Bronchial epithelial cell (primary cell): ENCODE measurements around the gene LRTM2. TPM values are rescaled to one million over a fixed set of nuclear protein-coding genes. Genes with fewer than 3 reads are reported as not detected.

Source experiments
- DNase-seq: peaks from one replicate; pipeline ENCODE4 v3.0.0-alpha.2; 2010; ENCODE audit warnings: low read depth
- FAIRE-seq: peaks from 2 replicates; lab custom pipeline; 2011; peaks lifted over from hg19 to GRCh38; lab: Jason Lieb, UNC
- H3K27me3 ChIP-seq: 2 replicates; pipeline ENCODE4 v1.5.1; 2011; ENCODE audit warnings: low read length; ENCODE audit not compliant: control insufficient read depth, insufficient read depth
- H3K36me3 ChIP-seq: 2 replicates; pipeline ENCODE4 v1.5.1; 2011; ENCODE audit warnings: low read length; ENCODE audit not compliant: control insufficient read depth, insufficient read depth
- H3K4me3 ChIP-seq: 2 replicates; pipeline ENCODE4 v1.5.1; 2011; ENCODE audit warnings: mild to moderate bottlenecking, low read depth, low read length, control low read depth
- total RNA-seq: library from RNA; depleted of rRNA; stranded (reverse); fragments of >200 nt; gene quantifications from 2 replicates; pipeline ENCODE4 v1.2.1, GENCODE V29; 2014
- TF ChIP-seq, protein P1 (sequence below): IDR thresholded peaks from 2 replicates; pipeline ENCODE4 v1.5.1; 2011; ENCODE audit warnings: mild to moderate bottlenecking, moderate library complexity, low read length, control low read depth, inconsistent platforms; ENCODE audit not compliant: insufficient read depth, severe bottlenecking

LRTM2 gene
- total RNA-seq, 1 donor from 2014 or later, result not detected

DNA sequence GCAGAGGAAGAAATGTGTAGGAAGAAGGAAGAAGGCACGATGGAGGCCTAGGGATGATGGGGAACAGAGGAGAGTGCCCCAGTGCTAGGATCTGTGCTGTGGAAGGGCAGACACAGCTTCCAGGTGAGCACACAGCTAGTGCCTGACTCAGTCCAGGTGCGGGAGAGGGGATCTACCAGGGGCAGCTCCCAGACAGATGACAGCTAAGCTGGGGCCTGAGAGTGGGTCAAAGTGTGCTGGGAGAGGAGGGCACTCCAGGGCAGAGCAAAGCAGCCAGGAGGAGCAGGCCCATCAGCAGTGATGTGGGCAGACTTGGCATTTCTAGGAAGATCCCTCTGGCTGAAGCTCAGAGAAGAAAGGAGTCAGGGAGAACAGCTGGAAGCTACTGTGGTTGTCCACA is 36.7 kb downstream of the LRTM2 start:
- TF ChIP-seq, protein P1, sequence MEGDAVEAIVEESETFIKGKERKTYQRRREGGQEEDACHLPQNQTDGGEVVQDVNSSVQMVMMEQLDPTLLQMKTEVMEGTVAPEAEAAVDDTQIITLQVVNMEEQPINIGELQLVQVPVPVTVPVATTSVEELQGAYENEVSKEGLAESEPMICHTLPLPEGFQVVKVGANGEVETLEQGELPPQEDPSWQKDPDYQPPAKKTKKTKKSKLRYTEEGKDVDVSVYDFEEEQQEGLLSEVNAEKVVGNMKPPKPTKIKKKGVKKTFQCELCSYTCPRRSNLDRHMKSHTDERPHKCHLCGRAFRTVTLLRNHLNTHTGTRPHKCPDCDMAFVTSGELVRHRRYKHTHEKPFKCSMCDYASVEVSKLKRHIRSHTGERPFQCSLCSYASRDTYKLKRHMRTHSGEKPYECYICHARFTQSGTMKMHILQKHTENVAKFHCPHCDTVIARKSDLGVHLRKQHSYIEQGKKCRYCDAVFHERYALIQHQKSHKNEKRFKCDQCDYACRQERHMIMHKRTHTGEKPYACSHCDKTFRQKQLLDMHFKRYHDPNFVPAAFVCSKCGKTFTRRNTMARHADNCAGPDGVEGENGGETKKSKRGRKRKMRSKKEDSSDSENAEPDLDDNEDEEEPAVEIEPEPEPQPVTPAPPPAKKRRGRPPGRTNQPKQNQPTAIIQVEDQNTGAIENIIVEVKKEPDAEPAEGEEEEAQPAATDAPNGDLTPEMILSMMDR, result no peak
- DNase-seq, result no peak
- H3K4me3 ChIP-seq, result no peak overlapping the region
- no peak for FAIRE-seq
- H3K36me3 ChIP-seq, result no peaks in the 10 kb centered on the region
- no peaks in the 10 kb centered on the region for H3K27me3 ChIP-seq

DNA sequence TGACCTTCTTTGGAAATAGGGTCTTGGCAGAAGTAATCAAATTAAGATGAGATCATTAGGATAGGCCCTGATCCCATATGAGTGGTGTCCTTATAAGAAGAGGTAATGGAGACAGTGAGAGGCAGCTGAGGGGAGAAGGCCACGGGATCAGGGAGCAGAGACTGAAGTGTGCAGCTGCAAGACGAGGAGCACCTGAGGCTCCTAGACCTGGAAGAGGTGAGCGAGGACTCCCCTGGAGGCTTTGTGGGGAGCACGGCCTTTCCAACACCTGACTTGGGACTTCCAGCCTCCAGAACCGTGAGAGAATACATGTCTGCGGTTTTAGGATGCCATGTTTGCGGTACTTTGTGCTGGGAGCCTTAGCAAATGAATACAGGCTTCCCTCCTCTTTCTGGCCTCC is 37.5 kb downstream of the LRTM2 start:
- DNase-seq, result no peak
- H3K27me3 ChIP-seq, result no peaks in the 10 kb centered on the region
- no peak for FAIRE-seq
- H3K4me3 ChIP-seq, result no peak overlapping the region
- H3K36me3 ChIP-seq, result no peaks in the 10 kb centered on the region
- TF ChIP-seq, protein P1, result no peak

- no peak for DNase-seq
- no peak for FAIRE-seq
- no peak overlapping the region for H3K4me3 ChIP-seq
These were observed 38.1 kb downstream of the LRTM2 start for GRCh38 chr12:1858456-1858855.

DNA sequence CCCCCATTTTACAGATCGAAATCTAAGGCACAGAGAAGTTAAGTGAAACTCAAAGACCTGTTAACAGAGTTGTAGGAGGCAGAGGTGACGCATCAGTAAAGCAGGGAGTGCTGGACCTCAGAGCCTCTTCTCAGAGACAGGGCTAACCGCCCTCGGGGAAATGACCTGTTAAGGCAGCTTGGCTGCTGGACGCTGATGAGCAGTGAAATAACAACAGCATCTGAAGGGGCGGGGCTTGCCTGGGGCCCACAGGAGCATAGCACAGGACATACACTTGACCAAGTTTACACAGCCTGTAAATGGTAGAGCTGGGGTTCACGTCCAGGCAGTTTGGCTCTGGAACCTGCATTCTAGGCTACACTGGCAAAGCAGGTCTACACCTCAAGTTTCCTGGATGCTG is 39.3 kb downstream of the LRTM2 start:
- TF ChIP-seq, protein P1, result no peak
- Histone ChIP-seq H3K36me3 (no peaks in the 10 kb centered on the region), H3K4me3 (no peak overlapping the region), H3K27me3 (no peaks in the 10 kb centered on the region)
- FAIRE-seq (no peak), DNase-seq (no peak)

More at GRCh38 chr12:1858456-1858855, 38.1 kb downstream of the LRTM2 start:
- TF ChIP-seq, protein P1, result no peak
- Histone ChIP-seq H3K36me3 (no peaks in the 10 kb centered on the region), H3K27me3 (no peaks in the 10 kb centered on the region)

GRCh38 chr12:1862973-1863372 is 42.6 kb downstream of the LRTM2 start:
- no peak for DNase-seq
- FAIRE-seq, result no peak
- no peaks in the 10 kb centered on the region for H3K27me3 ChIP-seq
- H3K4me3 ChIP-seq, result no peak overlapping the region
- H3K36me3 ChIP-seq, result no peaks in the 10 kb centered on the region
- TF ChIP-seq, protein P1, result no peak

- H3K36me3 ChIP-seq, result no peaks in the 10 kb centered on the region
- H3K27me3 ChIP-seq, result no peaks in the 10 kb centered on the region
- no peak overlapping the region for H3K4me3 ChIP-seq
- TF ChIP-seq, protein P1, result no peak
- no peak for DNase-seq
- no peak for FAIRE-seq
These were observed 43.5 kb downstream of the LRTM2 start for GRCh38 chr12:1863823-1864222.
